GM18907 (cell line): Measurements from ENCODE around the gene SAMD14.

Experiments
- ATAC-seq: cut with Tn5 transposase; IDR thresholded peaks from one replicate; pipeline ENCODE4 v1.9.1; 2021; ENCODE audit warnings: mild to moderate bottlenecking, moderate library complexity; ENCODE audit not compliant: unreplicated experiment

The SAMD14 gene

DNA sequence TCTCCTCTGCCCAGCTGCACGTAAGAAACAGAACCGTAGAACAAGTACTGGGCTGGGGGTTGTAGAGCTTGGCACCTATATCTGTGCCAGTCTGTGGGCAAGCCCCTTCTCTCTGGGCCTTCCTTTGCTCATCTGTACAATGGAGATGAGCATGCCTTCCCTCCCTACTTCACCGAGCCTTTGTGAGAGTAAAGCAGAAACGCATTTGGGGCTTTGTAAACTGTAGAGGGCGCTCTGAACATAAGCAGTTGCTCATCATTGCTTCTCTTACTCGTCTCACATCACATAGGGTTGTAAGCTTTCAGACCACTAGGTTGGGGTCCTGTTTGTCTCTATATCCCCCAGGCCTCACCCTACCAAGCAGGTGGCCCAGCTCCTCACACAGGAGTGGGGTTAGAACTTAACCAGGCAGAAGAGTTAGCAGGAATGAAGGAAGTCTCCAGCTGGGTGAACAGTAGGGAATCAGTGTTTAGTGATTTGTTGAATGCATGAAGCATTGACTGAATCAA lies 15.1 kb downstream of the SAMD14 start:
- no peak for ATAC-seq

GRCh38 chr17:50114401-50114800 lies 15.6 kb downstream of the SAMD14 start:
- ATAC-seq = no peak

DNA sequence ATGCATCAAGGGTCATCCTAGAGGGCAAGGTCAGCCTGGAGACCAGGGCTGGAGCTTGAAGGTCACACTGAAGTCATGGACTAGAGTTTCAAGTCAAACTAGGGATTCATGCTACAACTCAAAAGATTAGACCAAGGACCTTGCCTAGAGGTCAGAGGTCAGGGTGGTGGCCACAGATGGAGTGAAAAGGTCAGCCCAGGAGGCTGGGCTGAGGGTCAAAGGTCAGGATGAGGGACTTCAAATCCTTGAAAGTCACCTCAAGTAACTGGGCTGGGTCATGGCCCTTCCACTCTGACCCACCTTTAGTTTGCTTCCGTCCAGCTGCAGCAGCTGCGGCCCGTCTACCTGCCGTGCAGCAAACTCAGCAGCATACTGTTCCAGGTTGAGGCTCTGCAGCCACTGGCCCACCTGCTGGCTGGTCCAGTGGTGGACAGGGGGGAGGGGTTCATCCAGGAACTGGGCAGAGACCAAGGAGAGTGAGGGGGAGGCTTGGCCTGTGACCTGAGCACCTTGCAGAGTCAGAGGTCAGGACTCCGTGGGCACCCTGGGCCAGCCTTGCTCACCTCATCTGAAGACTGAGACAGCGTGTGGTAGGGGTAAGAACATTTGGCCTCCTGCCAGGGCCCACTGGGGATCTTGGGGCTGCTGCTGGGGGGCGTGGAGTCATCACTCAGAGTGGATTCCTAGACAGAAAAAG lies 16.2 kb downstream of the SAMD14 start:
- ATAC-seq = no peak

GRCh38 chr17:50112694-50113093 lies 17.3 kb downstream of the SAMD14 start:
- no peak for ATAC-seq

DNA sequence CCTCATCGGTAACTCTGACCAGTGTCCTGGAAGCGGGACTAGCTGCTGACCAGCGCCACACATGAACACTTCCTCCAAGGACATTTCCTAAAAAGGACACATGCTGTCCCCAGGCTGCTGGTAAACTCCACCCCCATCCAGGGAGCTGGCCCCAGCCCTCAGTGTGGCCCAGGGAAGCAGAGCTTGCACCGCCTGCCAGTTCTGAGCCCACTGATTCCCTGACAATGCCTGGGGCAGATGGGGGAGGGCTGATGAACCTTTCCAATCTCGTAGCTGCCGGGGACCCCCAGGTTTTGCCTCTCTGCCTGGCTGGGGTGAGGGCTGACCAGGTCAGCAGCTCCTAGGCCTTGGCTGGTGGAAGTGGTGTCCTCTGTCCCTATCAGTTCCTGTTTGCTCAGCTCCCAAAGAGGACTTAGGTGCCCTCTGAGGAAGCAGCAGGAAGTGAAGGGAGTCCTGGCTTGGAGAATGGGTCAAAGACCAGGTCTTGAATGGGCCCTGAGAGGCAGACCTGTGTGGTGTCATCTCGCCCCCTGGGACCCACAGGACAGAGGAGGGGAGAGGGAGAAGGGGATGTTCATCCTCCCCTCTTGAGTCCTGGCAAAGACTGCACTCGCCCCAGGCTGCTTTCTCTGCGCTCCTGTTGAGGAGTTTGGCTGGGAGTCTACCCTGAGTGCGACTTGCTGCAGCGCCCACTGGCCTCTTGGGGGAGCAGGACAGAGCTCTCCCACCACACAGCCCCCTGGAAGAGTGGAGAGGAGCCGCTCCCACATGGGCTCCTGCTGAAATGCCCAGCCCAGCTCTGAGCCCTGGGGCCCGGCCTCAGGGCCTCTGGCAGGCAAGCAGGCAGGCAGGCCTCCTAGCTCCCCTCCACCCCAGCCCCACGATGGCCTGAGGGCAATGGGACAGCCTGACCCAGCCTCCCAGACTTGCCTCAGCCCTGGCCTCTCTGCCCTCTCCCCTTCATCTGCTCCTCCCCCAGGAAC lies 18.0 kb downstream of the SAMD14 start:
- ATAC-seq = no peak

GRCh38 chr17:50110591-50111349 lies 19.2 kb downstream of the SAMD14 start:
- ATAC-seq = no peak

- no peak for ATAC-seq
These were observed 20.2 kb downstream of the SAMD14 start for GRCh38 chr17:50109785-50110184.

- no peak for ATAC-seq
These were observed 20.8 kb downstream of the SAMD14 start for GRCh38 chr17:50109207-50109606.

DNA sequence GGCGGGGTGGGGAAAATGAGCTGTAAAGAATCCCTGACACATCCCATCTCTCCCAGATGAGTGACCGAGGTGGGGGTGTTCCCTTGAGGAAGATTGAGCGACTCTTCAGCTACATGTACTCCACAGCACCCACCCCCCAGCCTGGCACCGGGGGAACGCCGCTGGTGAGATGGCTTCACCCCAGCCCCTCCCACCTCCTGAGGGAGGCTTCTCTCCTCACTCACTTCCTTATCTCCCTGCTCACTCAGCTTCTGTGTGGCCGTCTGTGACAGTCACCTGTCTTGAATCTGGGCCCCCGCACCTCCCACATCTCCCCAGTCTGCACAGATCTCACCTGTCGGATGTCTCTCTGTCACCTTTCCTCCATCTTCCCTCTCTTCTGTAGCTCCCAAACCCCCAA lies 21.4 kb downstream of the SAMD14 start:
- ATAC-seq = no peak

- no peak for ATAC-seq
These were observed 22.1 kb downstream of the SAMD14 start for GRCh38 chr17:50107790-50108414.

- no peak for ATAC-seq
These were observed 23.4 kb downstream of the SAMD14 start for GRCh38 chr17:50106393-50107131.

GRCh38 chr17:50105811-50106210 lies 24.1 kb downstream of the SAMD14 start:
- ATAC-seq = no peak

- ATAC-seq = no peak
These were observed 26.0 kb downstream of the SAMD14 start for GRCh38 chr17:50103941-50104340.

- no peak for ATAC-seq
These were observed 26.7 kb downstream of the SAMD14 start for GRCh38 chr17:50103252-50103651.

- ATAC-seq = no peak
These were observed 27.6 kb downstream of the SAMD14 start for GRCh38 chr17:50102164-50102991.

DNA sequence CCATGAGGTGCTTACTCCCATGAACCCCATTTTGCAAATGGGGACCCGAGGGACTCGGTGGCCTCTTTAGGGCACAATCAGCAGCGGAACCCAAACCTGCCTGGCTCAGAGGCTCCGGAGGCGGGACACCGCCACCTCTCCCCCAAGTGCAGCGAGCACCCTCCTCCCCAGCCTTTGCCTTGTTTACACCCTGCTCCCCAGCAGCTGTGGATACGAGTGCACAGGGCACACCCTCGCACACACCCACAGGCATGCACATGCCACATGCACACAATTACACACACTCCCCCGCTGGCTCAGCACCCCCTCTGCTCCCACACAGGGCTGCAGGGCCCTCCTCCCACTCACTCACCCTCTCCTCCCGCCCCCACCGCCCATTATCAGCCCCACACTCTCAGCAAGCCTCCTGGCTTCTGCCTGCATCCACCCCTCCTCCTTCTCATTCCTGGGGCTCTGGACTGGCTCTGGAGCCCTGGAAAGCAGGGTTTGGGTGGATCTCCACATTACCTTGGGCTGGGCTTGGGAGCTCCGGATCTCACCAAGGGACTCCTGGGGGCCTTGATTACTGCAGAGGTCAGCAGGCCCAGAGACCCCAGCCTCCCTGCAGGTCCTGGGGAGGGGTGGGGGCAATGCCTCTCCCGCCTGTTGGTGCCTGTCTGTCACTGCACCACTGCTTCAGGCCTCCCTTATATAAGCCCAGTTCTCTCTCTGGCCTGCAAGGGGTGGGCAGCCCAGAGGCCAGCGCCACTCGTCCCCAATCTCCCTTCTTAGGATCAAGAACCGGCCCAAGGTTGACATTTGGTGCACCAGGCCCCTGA lies 28.4 kb downstream of the SAMD14 start:
- no peak for ATAC-seq

- no peak for ATAC-seq
These were observed 29.0 kb downstream of the SAMD14 start for GRCh38 chr17:50100921-50101345.

DNA sequence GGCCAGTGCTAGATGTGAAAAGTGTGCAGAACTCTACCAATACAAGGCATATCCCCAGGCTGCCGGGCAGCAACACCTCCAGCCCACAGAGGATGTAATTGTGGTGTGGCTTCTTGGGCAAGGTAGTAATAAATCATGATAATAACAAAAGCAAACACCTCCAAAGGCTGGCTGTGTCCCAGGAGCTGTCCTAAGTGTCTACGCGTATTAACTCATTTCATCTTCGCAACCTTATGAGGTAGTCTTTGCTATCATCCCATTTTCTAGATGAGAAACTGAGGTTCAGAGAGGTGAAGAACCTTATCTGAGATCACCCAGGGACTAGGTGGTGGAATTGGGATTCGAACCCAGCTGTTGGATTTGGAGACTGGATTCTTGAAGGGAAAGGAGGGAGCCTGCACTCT lies 29.5 kb downstream of the SAMD14 start:
- ATAC-seq = no peak
